Loucy (cell line): ENCODE measurements around the gene PKNOX2.

Experiments
- EZH2phosphoT487 ChIP-seq: fragments of 200-600 bp; IDR thresholded peaks from 2 replicates; pipeline ENCODE4 v1.6.1; 2018; ENCODE audit warnings: antibody characterized with exemption, mild to moderate bottlenecking, moderate library complexity, borderline replicate concordance
- TF ChIP-seq, protein P1 (sequence below): fragments of 200-600 bp; sonication (generic); conservative IDR thresholded peaks from 2 replicates; pipeline ENCODE4 v1.5.1; 2014; ENCODE audit warnings: mild to moderate bottlenecking, antibody characterized with exemption, low read length

DNA sequence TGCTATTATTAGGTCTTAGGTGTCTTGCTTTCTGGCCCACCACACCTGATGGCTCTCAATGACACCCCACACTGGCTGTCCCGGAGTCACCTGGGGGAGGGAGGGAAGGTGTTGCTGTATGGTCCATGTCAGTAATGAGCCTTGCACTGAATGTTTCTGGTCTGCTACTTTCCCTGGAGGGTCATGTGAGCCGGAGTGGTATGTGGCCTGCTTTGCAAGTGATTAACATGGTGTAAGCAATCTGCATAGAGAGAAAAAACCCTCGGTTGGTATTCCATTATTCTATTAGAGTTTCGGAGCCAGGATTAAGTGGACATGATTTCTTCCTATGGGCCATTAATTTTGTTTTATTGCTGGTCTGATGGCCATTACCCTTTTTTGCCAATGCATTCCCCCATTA lies 63.9 kb downstream of the PKNOX2 start:
- TF ChIP-seq, protein P1, sequence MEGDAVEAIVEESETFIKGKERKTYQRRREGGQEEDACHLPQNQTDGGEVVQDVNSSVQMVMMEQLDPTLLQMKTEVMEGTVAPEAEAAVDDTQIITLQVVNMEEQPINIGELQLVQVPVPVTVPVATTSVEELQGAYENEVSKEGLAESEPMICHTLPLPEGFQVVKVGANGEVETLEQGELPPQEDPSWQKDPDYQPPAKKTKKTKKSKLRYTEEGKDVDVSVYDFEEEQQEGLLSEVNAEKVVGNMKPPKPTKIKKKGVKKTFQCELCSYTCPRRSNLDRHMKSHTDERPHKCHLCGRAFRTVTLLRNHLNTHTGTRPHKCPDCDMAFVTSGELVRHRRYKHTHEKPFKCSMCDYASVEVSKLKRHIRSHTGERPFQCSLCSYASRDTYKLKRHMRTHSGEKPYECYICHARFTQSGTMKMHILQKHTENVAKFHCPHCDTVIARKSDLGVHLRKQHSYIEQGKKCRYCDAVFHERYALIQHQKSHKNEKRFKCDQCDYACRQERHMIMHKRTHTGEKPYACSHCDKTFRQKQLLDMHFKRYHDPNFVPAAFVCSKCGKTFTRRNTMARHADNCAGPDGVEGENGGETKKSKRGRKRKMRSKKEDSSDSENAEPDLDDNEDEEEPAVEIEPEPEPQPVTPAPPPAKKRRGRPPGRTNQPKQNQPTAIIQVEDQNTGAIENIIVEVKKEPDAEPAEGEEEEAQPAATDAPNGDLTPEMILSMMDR: no peak
- TF ChIP-seq EZH2phosphoT487: no peak
